Heart left ventricle (tissue), 13 donors: ENCODE measurements around the gene ENPP6.

Experiments
- CTCF ChIP-seq, 12 donors: fragments of 200-600 bp; sonication (generic) in 4 of 12; IDR thresholded peaks; one replicate each; pipeline versions ENCODE4 v1.5.0 to v1.8.0; 2018 to 2022; ENCODE audit warnings: antibody characterized with exemption in 12 of 12, mild to moderate bottlenecking in 5 of 12
- POLR2A ChIP-seq, 2 donors: fragments of 450-650 bp; IDR thresholded peaks; one replicate each; pipeline ENCODE4 v1.6.1; 2017; ENCODE audit warnings: antibody characterized with exemption in 2 of 2, mild to moderate bottlenecking in 2 of 2, moderate library complexity in 2 of 2
- donor health status: ischemic (EF 13 %, LVEDD 7.1; RV severe dilation, severe dysfunction).
- donor health status: DM: no; HTN: yes; CAD: no.
- donor health status: DM: no; HTN: no; CAD: no.
- donor health status: ischemic (EF 25% LVEDD 6.9; RV normal size, moderate dysfunction).
- donor health status: ischemic (EF 25% LVEDD 5.7; RV mildly dilated, moderate dysfunction).
- donor health status: ischemic (EF 35%, LVEDD 5.7; RV mildly dilated, moderate dysfunction).
- donor health status: nonischemic (EF 11% LVEDD 7.7; RV severe dilation, severe dysfunction).
- donor health status: DM: yes; HTN: yes; CAD: no.
- donor health status: PGD.
- donor health status: ischemic (EF 29% LVEDD 5.4; RV normal size, mild dysfunction).
- donor health status: nonischemic (EF 23%, LVEDD 6.1; RV moderate dilation, normal function).

- TF ChIP-seq CTCF (IDR thresholded peaks at IDR 0.05): no peak
- no peak for TF ChIP-seq POLR2A (IDR thresholded peaks at IDR 0.05)
Observed at GRCh38 chr4:184205243-184205642, 12.4 kb downstream of the ENPP6 start.
